Calu3 (cell line): ENCODE results near the gene RUNDC1. TPM values are rescaled to one million over a fixed set of nuclear protein-coding genes. Genes with fewer than 3 reads are reported as not detected.

ENCODE experiments used
- BruUV-seq: library from RNA; stranded (reverse); fragments of 400-500 nt; replicated peaks from 2 replicates; lab custom pipeline; 2021; lab: Mats Ljungman, UMichigan
- CTCF ChIA-PET: fragments of 300-600 bp; sonication (Branson Sonifier 250); formaldehyde crosslinking; loops from one replicate; lab custom pipeline; 2022; ENCODE audit warnings: antibody characterized with exemption; lab: Charles Lee
- DNase-seq: peaks from one replicate; pipeline ENCODE4 v3.0.0; 2022
- H3K27ac Mint-ChIP-seq: one replicate; pipeline ENCODE4 v1.8.0; 2022; ENCODE audit warnings: mixed read lengths; ENCODE audit not compliant: unreplicated experiment
- H3K27me3 Mint-ChIP-seq: one replicate; pipeline ENCODE4 v1.8.0; 2022; ENCODE audit warnings: mixed read lengths; ENCODE audit not compliant: unreplicated experiment
- H3K36me3 Mint-ChIP-seq: one replicate; pipeline ENCODE4 v1.8.0; 2022; ENCODE audit warnings: mild to moderate bottlenecking, moderate library complexity, mixed read lengths; ENCODE audit not compliant: insufficient read depth, unreplicated experiment
- H3K4me1 Mint-ChIP-seq: one replicate; pipeline ENCODE4 v1.8.0; 2022; ENCODE audit warnings: mild to moderate bottlenecking, low read depth, mixed read lengths; ENCODE audit not compliant: unreplicated experiment
- H3K4me3 Mint-ChIP-seq: one replicate; pipeline ENCODE4 v1.8.0; 2022; ENCODE audit warnings: mild to moderate bottlenecking, low read depth, moderate library complexity, mixed read lengths; ENCODE audit not compliant: unreplicated experiment
- H3K9me3 Mint-ChIP-seq: one replicate; pipeline ENCODE4 v1.8.0; 2022; ENCODE audit warnings: low read depth, mixed read lengths; ENCODE audit not compliant: unreplicated experiment
- CTCF ChIP-seq: fragments of 200-600 bp; IDR thresholded peaks from one replicate; pipeline ENCODE4 v1.8.0; 2022; ENCODE audit warnings: antibody characterized with exemption; ENCODE audit not compliant: unreplicated experiment
- intact Hi-C: fragments of 100-400 bp; cut with micrococcal nuclease; formaldehyde crosslinking; loops from one replicate; pipeline ENCODE4 v1.10.0; 2022; ENCODE audit not compliant: unreplicated experiment
- total RNA-seq: library from RNA; stranded (reverse); gene quantifications from 2 replicates; pipeline ENCODE4 v1.2.3, GENCODE V29; 2022

RUNDC1 gene
- total RNA-seq, 1 experiment from 2014 or later, result 32.8 TPM

GRCh38 chr17:43003542-43004172, 23.3 kb downstream of the RUNDC1 start:
- Mint-ChIP-seq H3K4me3 (no peak overlapping the region), H3K36me3 (peaks cover 79% of the 10 kb centered on the region), H3K4me1 (peaks cover 10% of the 10 kb centered on the region), H3K27me3 (no peaks in the 10 kb centered on the region), H3K9me3 (no peaks in the 10 kb centered on the region), H3K27ac (peak overlapping the region; percentile 47)
- intact Hi-C loops, result no loop called here
- DNase-seq, result no peak
- no TSS peak for BruUV-seq
- CTCF ChIA-PET, result no interaction called here
- TF ChIP-seq CTCF, result peak; percentile 26

- BruUV-seq, result TSS peak; percentile 54
- H3K4me3 Mint-ChIP-seq, result peak within 1 kb of the TSS; percentile 91
- intact Hi-C loops, result no loop called here
- TF ChIP-seq CTCF, result peak; percentile 33
- no peaks in the 10 kb centered on the region for H3K27me3 Mint-ChIP-seq
- peak within 1 kb of the TSS; percentile 86 for H3K27ac Mint-ChIP-seq
- DNase-seq, result peak; percentile 95
- H3K4me1 Mint-ChIP-seq, result peaks cover 19% of the 10 kb centered on the region
- no peaks in the 10 kb centered on the region for H3K9me3 Mint-ChIP-seq
- peaks cover 54% of the 10 kb centered on the region for H3K36me3 Mint-ChIP-seq
- CTCF ChIA-PET, result interaction anchor here (0.6 to 1.9 kb wide), 7 partner anchors 9 to 1181 kb away, joined by 3 to 16 read pairs (median 3); partner anchors contain the start of gene RPL27
Observed at GRCh38 chr17:43006639-43007551, 26.5 kb downstream of the RUNDC1 start, which contains the start of gene IFI35. Gene IFI35 (plus strand): TSS chr17:43006784. CDS start chr17:43006948, 164 bp downstream.

GRCh38 chr17:43010667-43011308, 30.4 kb downstream of the RUNDC1 start:
- Mint-ChIP-seq H3K27me3 (no peaks in the 10 kb centered on the region), H3K4me1 (peaks cover 21% of the 10 kb centered on the region), H3K9me3 (no peaks in the 10 kb centered on the region), H3K27ac (peak overlapping the region; percentile 88), H3K36me3 (peaks cover 58% of the 10 kb centered on the region), H3K4me3 (peak overlapping the region; percentile 45)
- peak; percentile 86 for DNase-seq
- no TSS peak for BruUV-seq
- no peak for TF ChIP-seq CTCF
- intact Hi-C loops, result no loop called here
- CTCF ChIA-PET, result interaction anchor here (0.6 to 1.8 kb wide), 8 partner anchors 9 to 358 kb away, joined by 3 to 15 read pairs (median 4); partner anchors contain the start of genes BRCA1, RPL27 and VAT1

- Mint-ChIP-seq H3K9me3 (no peaks in the 10 kb centered on the region), H3K27ac (peak overlapping the region; percentile 27), H3K4me3 (no peak overlapping the region), H3K4me1 (peaks cover 21% of the 10 kb centered on the region), H3K27me3 (no peaks in the 10 kb centered on the region), H3K36me3 (peaks cover 56% of the 10 kb centered on the region)
- no TSS peak for BruUV-seq
- DNase-seq, result no peak
- no peak for TF ChIP-seq CTCF
- intact Hi-C loops, result no loop called here
- CTCF ChIA-PET, result interaction anchor here (1.8 kb wide), 1 partner anchor 14 kb away, joined by 13 read pairs; the partner anchor contains the start of gene RPL27
Observed at GRCh38 chr17:43011728-43012472, 31.5 kb downstream of the RUNDC1 start.
